Measurements from ENCODE around the gene SLC2A3.
"Not testable (repeated sequence)": the region's sequence is repeated elsewhere in the genome, so short reads cannot be mapped to it uniquely, and the experiment has no call there.

- TF ChIP-seq, protein P1, sequence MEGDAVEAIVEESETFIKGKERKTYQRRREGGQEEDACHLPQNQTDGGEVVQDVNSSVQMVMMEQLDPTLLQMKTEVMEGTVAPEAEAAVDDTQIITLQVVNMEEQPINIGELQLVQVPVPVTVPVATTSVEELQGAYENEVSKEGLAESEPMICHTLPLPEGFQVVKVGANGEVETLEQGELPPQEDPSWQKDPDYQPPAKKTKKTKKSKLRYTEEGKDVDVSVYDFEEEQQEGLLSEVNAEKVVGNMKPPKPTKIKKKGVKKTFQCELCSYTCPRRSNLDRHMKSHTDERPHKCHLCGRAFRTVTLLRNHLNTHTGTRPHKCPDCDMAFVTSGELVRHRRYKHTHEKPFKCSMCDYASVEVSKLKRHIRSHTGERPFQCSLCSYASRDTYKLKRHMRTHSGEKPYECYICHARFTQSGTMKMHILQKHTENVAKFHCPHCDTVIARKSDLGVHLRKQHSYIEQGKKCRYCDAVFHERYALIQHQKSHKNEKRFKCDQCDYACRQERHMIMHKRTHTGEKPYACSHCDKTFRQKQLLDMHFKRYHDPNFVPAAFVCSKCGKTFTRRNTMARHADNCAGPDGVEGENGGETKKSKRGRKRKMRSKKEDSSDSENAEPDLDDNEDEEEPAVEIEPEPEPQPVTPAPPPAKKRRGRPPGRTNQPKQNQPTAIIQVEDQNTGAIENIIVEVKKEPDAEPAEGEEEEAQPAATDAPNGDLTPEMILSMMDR (IDR thresholded peaks at IDR 0.05; ENCODE audit: borderline replicate concordance, extremely low read depth, low read length, poor library complexity, severe bottlenecking): not testable (repeated sequence)
- not testable (repeated sequence) for TF ChIP-seq EZH2 (IDR thresholded peaks at IDR 0.05; ENCODE audit: borderline replicate concordance, low read depth, low read length, severe bottlenecking)
Observed at GRCh38 chr12:7983019-7983418, 47.0 kb upstream of the SLC2A3 start.

Measured in DND-41 (cell line).